ENCODE results near the gene CYP26A1. TPM values are rescaled to one million over a fixed set of nuclear protein-coding genes. Genes with fewer than 3 reads are reported as not detected.

CYP26A1 gene
- total RNA-seq: 0.09 and 0.14 TPM in 2 replicates

GRCh38 chr10:93073539-93074146 lies at the start of gene CYP26A1:
Gene CYP26A1 (plus strand): TSS chr10:93073893. CDS start chr10:93073935, 42 bp downstream.

DNA sequence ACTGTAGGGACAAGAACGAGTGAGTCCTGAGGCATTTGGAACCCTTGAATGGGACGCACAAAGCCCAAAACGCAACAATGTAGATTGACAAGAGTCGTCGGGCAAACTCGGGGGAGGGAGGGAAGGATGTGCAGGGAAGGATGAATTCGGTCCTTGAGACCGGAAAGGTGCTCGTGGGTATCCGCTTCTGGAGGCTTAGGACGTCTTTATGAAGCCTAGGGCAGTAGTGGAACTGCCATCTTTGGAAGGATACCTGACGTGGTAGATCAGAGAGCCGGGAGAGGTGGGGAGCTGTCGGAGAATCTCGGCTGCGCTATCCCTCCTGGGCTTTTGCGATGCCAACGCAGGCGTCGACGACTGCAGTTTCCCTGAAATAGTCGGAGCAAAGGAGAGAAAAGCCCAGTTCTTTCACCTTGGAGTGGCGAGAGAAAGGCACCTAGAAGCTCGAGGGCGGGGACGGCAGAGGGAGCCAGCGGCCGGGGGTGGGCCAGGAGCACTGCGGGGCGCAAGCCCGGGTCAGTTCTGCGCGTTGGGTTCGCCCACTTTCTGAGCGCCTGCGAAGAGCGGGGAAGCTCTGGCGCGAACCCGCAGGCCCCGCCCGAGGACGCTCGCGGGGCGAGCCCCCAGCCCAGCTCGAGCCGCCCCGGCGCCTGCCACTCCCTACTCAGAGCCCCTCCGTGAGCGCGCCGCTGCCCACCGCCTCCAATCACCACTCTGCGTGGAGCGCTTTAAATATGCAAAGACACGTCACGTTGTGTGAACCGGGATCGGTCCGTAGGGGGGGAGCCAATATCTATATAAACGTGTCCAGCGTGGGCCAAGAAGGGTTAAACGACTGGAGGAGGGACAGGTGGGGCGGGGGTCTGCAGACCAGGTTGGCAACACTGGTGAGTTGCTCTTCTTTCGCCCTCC lies 13.5 kb upstream of the CYP26A1 start, which contains the start of gene CYP26C1:
Gene CYP26C1 (plus strand): TSS at position 824 of the 912 bp plus-strand sequence. CDS start 466 bp downstream, outside the sequence.

Other genes starting within 250 kb of the CYP26A1 start
- gene EXOC6, start 225.4 kb upstream of the CYP26A1 start, total RNA-seq: 14.9 and 19.9 TPM in 2 replicates
- gene CYP26C1, start 13.1 kb upstream of the CYP26A1 start, total RNA-seq: under 0.01 TPM in 2 replicates

Measured in smooth muscle cell of bladder (primary cell).